Measurements from ENCODE around the gene WBP1. TPM values are rescaled to one million over a fixed set of nuclear protein-coding genes. Genes with fewer than 3 reads are reported as not detected.

WBP1 gene
- total and polyA plus RNA-seq, 3 experiments from 2014 or later: 31.2 to 37.0 (median 31.6) TPM

DNA sequence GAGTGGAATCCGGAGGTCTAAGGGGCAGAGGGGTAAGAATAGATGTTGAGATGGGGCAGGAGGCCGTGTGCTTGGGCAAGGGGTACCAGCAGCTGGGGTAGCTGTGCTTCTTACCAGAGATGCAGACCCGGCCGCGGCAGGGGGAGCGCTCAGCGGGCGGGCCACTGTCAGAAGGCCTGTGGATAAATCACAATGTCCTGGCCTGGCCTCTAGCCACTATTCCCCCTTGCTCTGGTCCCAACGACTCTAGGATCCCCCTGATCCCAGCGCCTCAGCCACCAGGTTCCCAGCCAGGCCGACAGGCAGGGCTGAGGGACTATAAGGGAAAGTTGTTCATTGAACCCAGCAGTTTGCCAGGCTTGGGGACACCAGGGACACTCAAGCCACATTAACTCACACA, 27.7 kb upstream of the WBP1 start:
- H3K27me3 Mint-ChIP-seq: no peaks in the 10 kb centered on the region
- no peaks in the 10 kb centered on the region for H3K9me3 Mint-ChIP-seq
- H3K4me1 ChIP-seq (ENCODE audit: insufficient read depth, low read length): no peaks in the 10 kb centered on the region
- POLR2A ChIA-PET: no interaction called here
- no peak overlapping the region for H3K4me3 Mint-ChIP-seq
- CTCF ChIA-PET: interaction anchor here (2.3 kb wide), 1 partner anchor 39 kb away, joined by 5 read pairs; no protein-coding TSS in a partner anchor
- H3K36me3 Mint-ChIP-seq: peaks cover 0 to 9% (median 2%) of the 10 kb centered on the region in 3 donors
- no peaks in the 10 kb centered on the region for H3K9me3 ChIP-seq (ENCODE audit: low read length)
- H3K27ac Mint-ChIP-seq: no peak overlapping the region
- H3K4me1 Mint-ChIP-seq: no peaks in the 10 kb centered on the region
- no peak overlapping the region for H3K4me3 ChIP-seq (ENCODE audit: low read length)
- no peaks in the 10 kb centered on the region for H3K27me3 ChIP-seq (ENCODE audit: insufficient read depth, low read length, poor library complexity, severe bottlenecking)
- no peaks in the 10 kb centered on the region for H3K36me3 ChIP-seq (ENCODE audit: insufficient read depth, low read length)
- no peak for DNase-seq
- H3K27ac ChIP-seq (ENCODE audit: low read depth, low read length): no peak overlapping the region

DNA sequence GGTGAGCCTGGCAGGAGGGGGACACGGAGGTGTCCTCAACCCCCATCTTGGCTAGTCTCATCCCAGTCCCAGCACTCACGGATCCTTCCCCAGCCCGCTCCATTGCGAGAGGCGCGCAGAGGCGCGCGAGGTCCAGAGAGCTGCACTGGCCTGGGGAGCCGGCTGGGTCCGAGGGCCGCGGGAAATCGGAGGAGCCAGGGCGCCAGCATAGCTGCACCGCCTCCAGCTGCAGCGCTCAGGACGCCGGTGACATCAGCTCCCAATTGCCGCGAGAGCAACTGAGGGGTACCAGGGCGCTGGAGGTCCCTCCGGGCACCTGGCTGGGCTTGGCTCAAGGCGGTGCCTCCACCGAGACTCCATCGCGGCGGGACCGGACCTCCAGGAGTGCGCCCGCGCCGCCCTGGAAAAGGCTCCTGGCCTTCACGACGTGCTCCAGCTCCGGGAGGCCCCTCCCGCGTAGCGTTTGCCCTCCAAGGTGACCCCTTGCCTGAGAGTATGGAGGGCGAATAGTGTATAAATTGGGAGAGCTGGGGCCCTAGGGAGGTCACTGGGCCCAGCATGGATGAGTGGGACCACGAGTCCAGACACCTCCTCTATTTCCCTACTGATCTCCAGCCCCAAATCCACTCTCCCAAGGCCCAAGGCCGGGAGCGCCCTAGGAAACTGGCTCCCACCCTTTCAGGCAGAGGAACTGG, 22.0 kb upstream of the WBP1 start:
- Mint-ChIP-seq H3K36me3 (no peaks in the 10 kb centered on the region), H3K27me3 (peaks cover 9 to 16% of the 10 kb centered on the region in 2 donors), H3K9me3 (no peaks in the 10 kb centered on the region), H3K27ac (peak overlapping the region in 1 of 8 donors; percentile 94), H3K4me3 (no peak overlapping the region), H3K4me1 (peaks cover 1 to 12% (median 4%) of the 10 kb centered on the region in 3 donors)
- DNase-seq: no peak
- H3K27me3 ChIP-seq (ENCODE audit: insufficient read depth, low read length, poor library complexity, severe bottlenecking): peaks cover 9% of the 10 kb centered on the region
- H3K9me3 ChIP-seq (ENCODE audit: low read length): no peaks in the 10 kb centered on the region
- ChIA-PET POLR2A (no interaction called here), CTCF (interaction anchor here (0.6 kb wide), 1 partner anchor 295 kb away, joined by 3 read pairs; no protein-coding TSS in a partner anchor)
- H3K27ac ChIP-seq (ENCODE audit: low read depth, low read length): no peak overlapping the region
- peaks cover 8% of the 10 kb centered on the region for H3K4me1 ChIP-seq (ENCODE audit: insufficient read depth, low read length)
- H3K36me3 ChIP-seq (ENCODE audit: insufficient read depth, low read length): no peaks in the 10 kb centered on the region
- H3K4me3 ChIP-seq (ENCODE audit: low read length): no peak overlapping the region

DNA sequence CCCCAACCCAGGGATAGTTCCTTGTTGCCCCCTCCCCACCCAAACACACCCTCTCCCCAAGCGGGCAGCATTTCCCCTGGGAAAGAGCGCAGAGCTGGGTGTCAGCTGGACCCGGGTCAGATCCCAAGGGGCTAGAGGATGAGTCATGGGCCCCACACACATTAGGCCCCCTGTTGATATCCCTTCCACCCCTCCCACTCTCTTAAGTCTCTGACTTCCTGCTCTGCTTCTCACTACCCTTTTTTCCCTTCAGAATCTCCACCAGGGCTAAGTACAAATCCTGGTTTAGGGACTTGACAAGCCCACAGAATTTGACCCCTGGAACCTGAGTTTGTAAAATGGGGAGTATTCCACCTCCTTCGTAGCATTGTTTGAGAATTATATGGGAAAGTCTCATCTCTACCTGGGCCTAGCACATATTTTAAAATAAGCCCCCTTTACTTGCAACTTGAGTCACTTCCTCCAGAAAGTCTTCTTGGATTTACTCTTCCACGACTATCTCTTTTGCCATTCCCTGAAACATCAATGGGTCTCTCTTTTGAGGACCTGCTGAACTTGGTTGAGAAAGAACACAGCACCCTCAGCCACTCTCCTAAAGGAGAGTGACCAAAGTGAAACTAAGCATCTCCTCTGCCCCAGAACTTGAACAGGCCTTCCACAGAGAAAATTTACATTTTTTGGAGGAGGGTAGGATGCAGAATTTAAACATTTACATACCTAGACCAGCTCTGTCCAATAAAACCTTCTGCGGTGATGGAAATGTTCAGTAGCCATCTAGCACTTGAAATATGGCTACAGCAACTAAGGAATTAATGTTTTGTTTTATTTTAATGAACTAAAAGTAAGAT, 21.2 kb upstream of the WBP1 start:
- Histone ChIP-seq H3K4me1 (ENCODE audit: insufficient read depth, low read length) (peaks cover 8% of the 10 kb centered on the region), H3K27ac (ENCODE audit: low read depth, low read length) (no peak overlapping the region), H3K27me3 (ENCODE audit: insufficient read depth, low read length, poor library complexity, severe bottlenecking) (peaks cover 17% of the 10 kb centered on the region), H3K36me3 (ENCODE audit: insufficient read depth, low read length) (no peaks in the 10 kb centered on the region), H3K9me3 (ENCODE audit: low read length) (no peaks in the 10 kb centered on the region), H3K4me3 (ENCODE audit: low read length) (no peak overlapping the region)
- Mint-ChIP-seq H3K9me3 (no peaks in the 10 kb centered on the region), H3K27me3 (peaks cover 9 to 18% of the 10 kb centered on the region in 2 donors), H3K27ac (peak overlapping the region in 1 of 8 donors; percentile 35), H3K4me1 (peaks cover 2 to 16% (median 4%) of the 10 kb centered on the region in 3 donors), H3K4me3 (no peak overlapping the region), H3K36me3 (no peaks in the 10 kb centered on the region)
- DNase-seq: no peak
- ChIA-PET CTCF (no interaction called here), POLR2A (no interaction called here)

DNA sequence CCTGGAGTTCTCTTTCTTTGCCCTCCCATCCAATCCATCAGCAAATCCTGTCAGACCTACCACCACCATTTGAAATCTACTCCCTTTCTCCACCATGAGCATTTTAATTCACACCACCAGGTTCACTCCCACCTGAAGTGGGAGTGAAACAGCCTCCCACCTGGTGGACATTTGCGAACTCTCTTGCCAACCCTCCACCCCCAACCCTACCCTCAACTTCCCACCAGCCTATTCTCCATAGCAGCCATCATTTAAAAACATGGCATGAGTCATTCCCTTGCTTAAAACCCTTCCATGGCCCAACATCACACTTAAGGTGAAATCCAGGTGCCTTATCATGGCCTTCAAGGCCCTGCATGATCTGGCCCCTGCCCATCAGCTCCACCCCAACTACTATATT, 20.0 kb upstream of the WBP1 start:
- CTCF ChIA-PET: no interaction called here
- H3K4me3 ChIP-seq (ENCODE audit: low read length): no peak overlapping the region

DNA sequence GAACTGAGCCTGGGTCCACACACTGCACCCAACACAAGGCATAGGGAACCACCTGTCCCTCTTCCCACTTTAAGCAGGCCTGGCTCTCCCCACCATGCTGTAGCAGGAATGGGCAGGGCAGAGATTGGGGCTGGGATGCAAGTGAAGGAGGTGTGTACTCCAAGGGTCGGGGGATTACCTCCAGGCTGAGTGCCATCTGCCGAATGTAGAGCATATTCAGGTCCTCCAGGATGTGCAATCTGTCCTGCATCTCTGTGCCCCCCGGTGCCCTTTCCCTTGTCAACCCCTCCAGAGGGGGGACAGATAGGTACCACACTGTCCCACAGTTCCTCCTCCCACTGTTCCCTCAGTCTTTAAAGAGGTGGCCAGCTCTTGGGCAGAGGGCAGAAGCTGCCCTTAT, 18.9 kb upstream of the WBP1 start:
- H3K4me3 Mint-ChIP-seq: no peak overlapping the region
- peaks cover 23 to 28% of the 10 kb centered on the region in 2 donors for H3K27me3 Mint-ChIP-seq
- DNase-seq: no peak
- POLR2A ChIA-PET: no interaction called here
- H3K4me1 Mint-ChIP-seq: peaks cover 6 to 20% (median 8%) of the 10 kb centered on the region in 3 donors
- CTCF ChIA-PET: interaction anchor here (1.0 kb wide), 1 partner anchor 190 kb away, joined by 3 read pairs; no protein-coding TSS in a partner anchor
- peaks cover 8% of the 10 kb centered on the region for H3K4me1 ChIP-seq (ENCODE audit: insufficient read depth, low read length)
- H3K27ac ChIP-seq (ENCODE audit: low read depth, low read length): peak overlapping the region; percentile 38
- H3K9me3 ChIP-seq (ENCODE audit: low read length): no peaks in the 10 kb centered on the region
- H3K9me3 Mint-ChIP-seq: peaks cover 0 to 2% (median 0%) of the 10 kb centered on the region in 5 donors
- no peak overlapping the region for H3K4me3 ChIP-seq (ENCODE audit: low read length)
- H3K36me3 Mint-ChIP-seq: no peaks in the 10 kb centered on the region
- peaks cover 26% of the 10 kb centered on the region for H3K27me3 ChIP-seq (ENCODE audit: insufficient read depth, low read length, poor library complexity, severe bottlenecking)
- H3K27ac Mint-ChIP-seq: peak overlapping the region in 1 of 8 donors; percentile 45
- H3K36me3 ChIP-seq (ENCODE audit: insufficient read depth, low read length): no peaks in the 10 kb centered on the region

More for the DNA sequence above, 20.0 kb upstream of the WBP1 start:
- POLR2A ChIA-PET: no interaction called here
- no peaks in the 10 kb centered on the region for H3K9me3 ChIP-seq (ENCODE audit: low read length)
- Mint-ChIP-seq H3K27ac (peak overlapping the region in 1 of 8 donors; percentile 2), H3K4me1 (peaks cover 6 to 20% (median 8%) of the 10 kb centered on the region in 3 donors), H3K27me3 (peaks cover 17 to 22% of the 10 kb centered on the region in 2 donors), H3K9me3 (peaks cover 0 to 2% (median 0%) of the 10 kb centered on the region in 5 donors), H3K36me3 (no peaks in the 10 kb centered on the region), H3K4me3 (no peak overlapping the region)
- DNase-seq: no peak
- no peaks in the 10 kb centered on the region for H3K36me3 ChIP-seq (ENCODE audit: insufficient read depth, low read length)
- H3K4me1 ChIP-seq (ENCODE audit: insufficient read depth, low read length): peaks cover 8% of the 10 kb centered on the region
- no peak overlapping the region for H3K27ac ChIP-seq (ENCODE audit: low read depth, low read length)
- H3K27me3 ChIP-seq (ENCODE audit: insufficient read depth, low read length, poor library complexity, severe bottlenecking): peaks cover 26% of the 10 kb centered on the region

DNA sequence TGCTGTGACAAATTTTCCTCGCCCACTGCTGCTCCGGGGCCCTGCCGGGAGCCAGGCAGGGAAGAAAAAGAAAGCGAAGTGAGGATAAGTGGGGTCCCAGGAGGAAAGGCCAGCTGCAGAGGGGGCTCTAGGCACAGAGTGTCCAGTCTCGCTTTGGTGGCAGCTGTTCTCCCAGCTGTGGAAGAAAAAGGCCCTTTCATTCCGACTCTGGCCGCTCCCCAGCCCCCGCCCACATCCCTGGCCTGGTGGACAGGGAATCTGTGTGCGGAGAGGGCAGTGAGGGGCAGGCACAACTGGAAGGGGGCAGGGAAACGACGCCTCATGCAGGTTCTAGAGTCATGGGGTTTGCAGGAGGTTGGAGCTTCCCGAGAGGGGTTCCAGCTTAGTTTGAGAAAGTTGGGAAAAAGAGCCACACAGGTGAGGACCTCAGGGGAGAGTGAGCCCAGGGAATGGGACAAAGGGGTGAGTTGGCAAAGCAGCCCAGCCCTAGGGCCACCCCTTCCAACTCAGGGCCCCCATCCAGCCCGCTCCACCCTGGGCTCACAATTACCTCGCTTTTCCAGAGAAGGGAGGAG, 18.3 kb upstream of the WBP1 start:
- POLR2A ChIA-PET: interaction anchor here (1.1 kb wide), 1 partner anchor 15 kb away, joined by 4 read pairs; the partner anchor contains the start of gene INO80B
- H3K27me3 Mint-ChIP-seq: peaks cover 25 to 33% of the 10 kb centered on the region in 2 donors
- DNase-seq: no peak
- Histone ChIP-seq H3K4me1 (ENCODE audit: insufficient read depth, low read length) (peaks cover 8% of the 10 kb centered on the region), H3K27ac (ENCODE audit: low read depth, low read length) (peak overlapping the region; percentile 38), H3K27me3 (ENCODE audit: insufficient read depth, low read length, poor library complexity, severe bottlenecking) (peaks cover 26% of the 10 kb centered on the region), H3K36me3 (ENCODE audit: insufficient read depth, low read length) (no peaks in the 10 kb centered on the region), H3K4me3 (ENCODE audit: low read length) (peak overlapping the region; percentile 22), H3K9me3 (ENCODE audit: low read length) (no peaks in the 10 kb centered on the region)
- peaks cover 0 to 2% (median 0%) of the 10 kb centered on the region in 5 donors for H3K9me3 Mint-ChIP-seq
- peak overlapping the region in 3 of 8 donors; percentile 58 to 72 (median 60) for H3K27ac Mint-ChIP-seq
- H3K4me3 Mint-ChIP-seq: peak overlapping the region in 5 of 7 donors; percentile 19 to 59 (median 29)
- CTCF ChIA-PET: interaction anchor here (1.0 kb wide), 2 partner anchors 43 to 190 kb away, joined by 3 read pairs; partner anchors contain the start of genes CCDC142 and TTC31
- peaks cover 6 to 20% (median 8%) of the 10 kb centered on the region in 3 donors for H3K4me1 Mint-ChIP-seq
- H3K36me3 Mint-ChIP-seq: no peaks in the 10 kb centered on the region

DNA sequence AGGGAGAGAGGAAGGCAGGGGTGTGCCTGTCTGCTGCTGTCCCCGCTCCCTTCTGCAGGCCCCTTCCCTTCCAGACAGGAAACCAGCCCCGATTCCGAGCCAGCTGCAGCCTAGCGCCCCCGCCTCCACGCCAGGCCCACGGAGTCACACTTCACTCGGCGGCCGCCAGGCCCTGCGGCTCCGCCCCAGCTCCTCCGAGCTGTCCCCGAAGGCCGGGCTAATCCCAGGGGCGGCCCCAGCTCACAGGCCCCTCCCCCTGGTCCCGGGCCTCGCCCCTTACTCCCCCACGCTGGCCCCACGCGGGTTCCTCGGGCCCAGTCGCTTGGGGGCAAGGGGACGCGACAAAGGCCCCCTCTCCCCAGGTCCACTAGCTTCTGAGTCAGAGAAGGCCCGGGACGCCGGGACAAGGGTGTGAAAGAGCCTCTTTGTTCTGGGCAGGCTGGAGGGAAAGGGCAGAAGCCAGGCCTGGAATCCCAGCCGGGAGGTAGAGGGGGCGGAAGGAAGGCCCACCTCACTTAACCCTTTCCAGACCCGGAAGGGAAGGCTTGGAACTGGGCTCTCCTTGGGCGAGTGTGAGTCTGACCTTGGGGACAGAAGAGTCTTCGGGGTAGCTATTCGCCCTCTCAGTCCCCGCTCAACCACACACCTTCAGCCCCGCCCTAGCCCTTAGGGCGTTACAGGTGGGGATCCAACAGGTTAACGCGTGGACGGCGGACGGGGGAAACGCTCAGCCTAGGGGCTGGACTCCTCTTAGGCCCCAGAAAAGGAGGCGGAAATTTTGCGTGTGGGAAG, 17.7 kb upstream of the WBP1 start:
- Mint-ChIP-seq H3K9me3 (peaks cover 0 to 2% (median 0%) of the 10 kb centered on the region in 5 donors), H3K27ac (peak overlapping the region in 2 of 8 donors; percentile 55 to 60), H3K27me3 (peaks cover 27 to 37% of the 10 kb centered on the region in 2 donors), H3K36me3 (no peaks in the 10 kb centered on the region), H3K4me1 (peaks cover 6 to 20% (median 8%) of the 10 kb centered on the region in 3 donors), H3K4me3 (peak overlapping the region in 6 of 7 donors; percentile 41 to 60 (median 52))
- peaks cover 26% of the 10 kb centered on the region for H3K27me3 ChIP-seq (ENCODE audit: insufficient read depth, low read length, poor library complexity, severe bottlenecking)
- H3K4me3 ChIP-seq (ENCODE audit: low read length): peak overlapping the region; percentile 22
- DNase-seq: peak in 2 of 5 donors; percentile 27 to 36
- POLR2A ChIA-PET: interaction anchor here (1.1 kb wide), 1 partner anchor 14 kb away, joined by 4 read pairs; the partner anchor contains the start of gene INO80B
- no peaks in the 10 kb centered on the region for H3K36me3 ChIP-seq (ENCODE audit: insufficient read depth, low read length)
- H3K4me1 ChIP-seq (ENCODE audit: insufficient read depth, low read length): peaks cover 8% of the 10 kb centered on the region
- no peaks in the 10 kb centered on the region for H3K9me3 ChIP-seq (ENCODE audit: low read length)
- H3K27ac ChIP-seq (ENCODE audit: low read depth, low read length): peak overlapping the region; percentile 38
- CTCF ChIA-PET: interaction anchor here (1.0 kb wide), 2 partner anchors 42 to 191 kb away, joined by 3 read pairs; partner anchors contain the start of genes CCDC142 and TTC31
